PC-9 (cell line): ENCODE results near the gene APBA2.

Source experiments
- EZH2 ChIP-seq: fragments of 200-600 bp; sonication (generic); IDR thresholded peaks from 2 replicates; pipeline ENCODE4 v1.8.0; 2017; ENCODE audit warnings: antibody characterized with exemption, low read depth
- TF ChIP-seq, protein P1 (sequence below): fragments of 200-600 bp; sonication (generic); conservative IDR thresholded peaks from 2 replicates; pipeline ENCODE4 v1.6.1; 2017; ENCODE audit warnings: mixed run types, antibody characterized with exemption, mild to moderate bottlenecking, moderate library complexity

DNA sequence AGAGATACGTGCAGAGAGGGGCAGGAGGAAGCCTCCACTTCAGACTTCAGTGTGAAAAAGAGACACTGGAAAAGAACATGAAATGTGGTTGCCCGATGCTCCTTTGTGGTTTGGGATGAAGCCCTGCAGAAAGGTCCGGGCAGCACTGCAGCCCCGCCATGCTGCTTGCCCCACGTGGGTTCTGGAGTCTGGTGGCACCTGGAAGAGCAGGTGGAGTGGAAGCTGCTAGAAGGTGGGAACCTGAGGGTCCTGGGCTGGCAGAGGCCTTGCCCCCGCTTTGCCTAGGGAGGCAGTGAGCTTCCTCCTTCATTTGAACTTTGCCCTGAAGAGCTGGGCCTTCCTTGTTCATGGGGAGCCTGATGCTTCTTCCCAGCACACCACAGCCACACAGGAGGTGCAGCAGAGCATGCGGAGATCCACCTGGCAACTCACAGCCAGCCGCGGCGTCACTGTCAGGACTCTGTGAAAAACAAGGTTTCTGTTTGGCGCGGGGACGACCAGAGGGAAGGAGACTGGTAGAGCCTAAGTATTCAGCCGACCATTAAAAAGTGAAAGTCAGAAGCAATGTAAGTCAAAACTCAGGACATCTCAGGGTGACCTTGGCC is 59.0 kb downstream of the APBA2 start:
- TF ChIP-seq, protein P1, sequence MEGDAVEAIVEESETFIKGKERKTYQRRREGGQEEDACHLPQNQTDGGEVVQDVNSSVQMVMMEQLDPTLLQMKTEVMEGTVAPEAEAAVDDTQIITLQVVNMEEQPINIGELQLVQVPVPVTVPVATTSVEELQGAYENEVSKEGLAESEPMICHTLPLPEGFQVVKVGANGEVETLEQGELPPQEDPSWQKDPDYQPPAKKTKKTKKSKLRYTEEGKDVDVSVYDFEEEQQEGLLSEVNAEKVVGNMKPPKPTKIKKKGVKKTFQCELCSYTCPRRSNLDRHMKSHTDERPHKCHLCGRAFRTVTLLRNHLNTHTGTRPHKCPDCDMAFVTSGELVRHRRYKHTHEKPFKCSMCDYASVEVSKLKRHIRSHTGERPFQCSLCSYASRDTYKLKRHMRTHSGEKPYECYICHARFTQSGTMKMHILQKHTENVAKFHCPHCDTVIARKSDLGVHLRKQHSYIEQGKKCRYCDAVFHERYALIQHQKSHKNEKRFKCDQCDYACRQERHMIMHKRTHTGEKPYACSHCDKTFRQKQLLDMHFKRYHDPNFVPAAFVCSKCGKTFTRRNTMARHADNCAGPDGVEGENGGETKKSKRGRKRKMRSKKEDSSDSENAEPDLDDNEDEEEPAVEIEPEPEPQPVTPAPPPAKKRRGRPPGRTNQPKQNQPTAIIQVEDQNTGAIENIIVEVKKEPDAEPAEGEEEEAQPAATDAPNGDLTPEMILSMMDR: no peak
- no peak for TF ChIP-seq EZH2
